ENCODE results near the gene UNC13C. TPM values are rescaled to one million over a fixed set of nuclear protein-coding genes. Genes with fewer than 3 reads are reported as not detected.

The UNC13C gene
- total and polyA plus RNA-seq, 9 donors, result 2.0 to 5.7 (median 3.5) TPM

- Histone ChIP-seq H3K36me3 (ENCODE audit: control insufficient read depth, insufficient read depth, low read length) (no peaks in the 10 kb centered on the region), H3K27ac (ENCODE audit: low read length) (no peak overlapping the region), H3K4me3 (ENCODE audit: low read length) (peak overlapping the region; percentile 39), H3K4me1 (ENCODE audit: control insufficient read depth, insufficient read depth, low read length) (peaks cover 6% of the 10 kb centered on the region), H3K9me3 (replicated peaks; ENCODE audit: control insufficient read depth, low read depth, low read length) (no peaks in the 10 kb centered on the region), H3K27me3 (ENCODE audit: control insufficient read depth, insufficient read depth, low read length) (peaks cover 5% of the 10 kb centered on the region)
- peak; percentile 25 for DNase-seq
- WGBS (ENCODE audit: insufficient coverage), result no CpG with 5 or more reads among the region's 4 CpGs
Measured at GRCh38 chr15:53979051-53979788, 979 bp downstream of the UNC13C start.

- no CpG with 5 or more reads among the region's 2 CpGs for WGBS (ENCODE audit: insufficient coverage)
- no peak overlapping the region for H3K27ac ChIP-seq (ENCODE audit: low read length)
- no peaks in the 10 kb centered on the region for H3K9me3 ChIP-seq (replicated peaks; ENCODE audit: control insufficient read depth, low read depth, low read length)
- peaks cover 5% of the 10 kb centered on the region for H3K27me3 ChIP-seq (ENCODE audit: control insufficient read depth, insufficient read depth, low read length)
- DNase-seq, result no peak
- H3K36me3 ChIP-seq (ENCODE audit: control insufficient read depth, insufficient read depth, low read length), result no peaks in the 10 kb centered on the region
- peaks cover 6% of the 10 kb centered on the region for H3K4me1 ChIP-seq (ENCODE audit: control insufficient read depth, insufficient read depth, low read length)
- H3K4me3 ChIP-seq (ENCODE audit: low read length), result no peak overlapping the region
Measured at GRCh38 chr15:53980021-53980420, 1.8 kb downstream of the UNC13C start.

- Histone ChIP-seq H3K9me3 (replicated peaks; ENCODE audit: control insufficient read depth, low read depth, low read length) (no peaks in the 10 kb centered on the region), H3K36me3 (ENCODE audit: control insufficient read depth, insufficient read depth, low read length) (no peaks in the 10 kb centered on the region), H3K4me1 (ENCODE audit: control insufficient read depth, insufficient read depth, low read length) (peaks cover 6% of the 10 kb centered on the region), H3K27me3 (ENCODE audit: control insufficient read depth, insufficient read depth, low read length) (peaks cover 5% of the 10 kb centered on the region), H3K4me3 (ENCODE audit: low read length) (no peak overlapping the region), H3K27ac (ENCODE audit: low read length) (no peak overlapping the region)
- 25% methylated on average over 1 of the region's 4 CpGs for WGBS (ENCODE audit: insufficient coverage)
- DNase-seq, result peak; percentile 29
Measured at GRCh38 chr15:53982071-53982680, 3.9 kb downstream of the UNC13C start.

- Histone ChIP-seq H3K36me3 (ENCODE audit: control insufficient read depth, insufficient read depth, low read length) (no peaks in the 10 kb centered on the region), H3K9me3 (replicated peaks; ENCODE audit: control insufficient read depth, low read depth, low read length) (no peaks in the 10 kb centered on the region), H3K27me3 (ENCODE audit: control insufficient read depth, insufficient read depth, low read length) (peaks cover 5% of the 10 kb centered on the region), H3K4me3 (ENCODE audit: low read length) (no peak overlapping the region), H3K4me1 (ENCODE audit: control insufficient read depth, insufficient read depth, low read length) (peaks cover 6% of the 10 kb centered on the region), H3K27ac (ENCODE audit: low read length) (no peak overlapping the region)
- DNase-seq, result no peak
- no CpG with 5 or more reads among the region's 1 CpG for WGBS (ENCODE audit: insufficient coverage)
Measured at GRCh38 chr15:53982876-53983275, 4.6 kb downstream of the UNC13C start.

- H3K4me3 ChIP-seq (ENCODE audit: low read length), result no peak overlapping the region
- H3K27me3 ChIP-seq (ENCODE audit: control insufficient read depth, insufficient read depth, low read length), result no peaks in the 10 kb centered on the region
- H3K4me1 ChIP-seq (ENCODE audit: control insufficient read depth, insufficient read depth, low read length), result no peaks in the 10 kb centered on the region
- WGBS (ENCODE audit: insufficient coverage), result no CpG with 5 or more reads among the region's 1 CpG
- no peaks in the 10 kb centered on the region for H3K36me3 ChIP-seq (ENCODE audit: control insufficient read depth, insufficient read depth, low read length)
- H3K27ac ChIP-seq (ENCODE audit: low read length), result no peak overlapping the region
- H3K9me3 ChIP-seq (replicated peaks; ENCODE audit: control insufficient read depth, low read depth, low read length), result no peaks in the 10 kb centered on the region
- DNase-seq, result peak; percentile 27
Measured at GRCh38 chr15:53984221-53984620, 6.0 kb downstream of the UNC13C start.

- no peaks in the 10 kb centered on the region for H3K36me3 ChIP-seq (ENCODE audit: control insufficient read depth, insufficient read depth, low read length)
- no peaks in the 10 kb centered on the region for H3K27me3 ChIP-seq (ENCODE audit: control insufficient read depth, insufficient read depth, low read length)
- DNase-seq, result no peak
- no peak overlapping the region for H3K27ac ChIP-seq (ENCODE audit: low read length)
- no CpG with 5 or more reads among the region's 4 CpGs for WGBS (ENCODE audit: insufficient coverage)
- H3K4me1 ChIP-seq (ENCODE audit: control insufficient read depth, insufficient read depth, low read length), result no peaks in the 10 kb centered on the region
- no peaks in the 10 kb centered on the region for H3K9me3 ChIP-seq (replicated peaks; ENCODE audit: control insufficient read depth, low read depth, low read length)
- H3K4me3 ChIP-seq (ENCODE audit: low read length), result no peak overlapping the region
Measured at GRCh38 chr15:53985562-53985961, 7.3 kb downstream of the UNC13C start.

- H3K9me3 ChIP-seq (replicated peaks; ENCODE audit: control insufficient read depth, low read depth, low read length), result peaks cover under 1% of the 10 kb centered on the region
- H3K4me1 ChIP-seq (ENCODE audit: control insufficient read depth, insufficient read depth, low read length), result no peaks in the 10 kb centered on the region
- no peaks in the 10 kb centered on the region for H3K27me3 ChIP-seq (ENCODE audit: control insufficient read depth, insufficient read depth, low read length)
- 50% methylated on average over 1 of the region's 2 CpGs for WGBS (ENCODE audit: insufficient coverage)
- H3K4me3 ChIP-seq (ENCODE audit: low read length), result no peak overlapping the region
- no peak overlapping the region for H3K27ac ChIP-seq (ENCODE audit: low read length)
- no peak for DNase-seq
- no peaks in the 10 kb centered on the region for H3K36me3 ChIP-seq (ENCODE audit: control insufficient read depth, insufficient read depth, low read length)
Measured at GRCh38 chr15:53987480-53987879, 9.2 kb downstream of the UNC13C start.

GRCh38 chr15:54007256-54007655 lies 29.0 kb downstream of the UNC13C start:
- no peak overlapping the region for H3K27ac ChIP-seq (ENCODE audit: low read length)
- no peak overlapping the region for H3K4me3 ChIP-seq (ENCODE audit: low read length)
- no CpG with 5 or more reads among the region's 2 CpGs for WGBS (ENCODE audit: insufficient coverage)
- DNase-seq, result no peak
- no peaks in the 10 kb centered on the region for H3K27me3 ChIP-seq (ENCODE audit: control insufficient read depth, insufficient read depth, low read length)
- H3K36me3 ChIP-seq (ENCODE audit: control insufficient read depth, insufficient read depth, low read length), result no peaks in the 10 kb centered on the region
- H3K4me1 ChIP-seq (ENCODE audit: control insufficient read depth, insufficient read depth, low read length), result no peaks in the 10 kb centered on the region
- H3K9me3 ChIP-seq (replicated peaks; ENCODE audit: control insufficient read depth, low read depth, low read length), result no peaks in the 10 kb centered on the region

- Histone ChIP-seq H3K36me3 (ENCODE audit: control insufficient read depth, insufficient read depth, low read length) (no peaks in the 10 kb centered on the region), H3K27ac (ENCODE audit: low read length) (no peak overlapping the region), H3K4me1 (ENCODE audit: control insufficient read depth, insufficient read depth, low read length) (no peaks in the 10 kb centered on the region), H3K9me3 (replicated peaks; ENCODE audit: control insufficient read depth, low read depth, low read length) (no peaks in the 10 kb centered on the region), H3K27me3 (ENCODE audit: control insufficient read depth, insufficient read depth, low read length) (no peaks in the 10 kb centered on the region), H3K4me3 (ENCODE audit: low read length) (no peak overlapping the region)
- WGBS (ENCODE audit: insufficient coverage), result no CpG with 5 or more reads among the region's 1 CpG
- DNase-seq, result no peak
Measured at GRCh38 chr15:54011656-54012055, 33.4 kb downstream of the UNC13C start.

- Histone ChIP-seq H3K4me1 (ENCODE audit: control insufficient read depth, insufficient read depth, low read length) (no peaks in the 10 kb centered on the region), H3K9me3 (replicated peaks; ENCODE audit: control insufficient read depth, low read depth, low read length) (no peaks in the 10 kb centered on the region), H3K27me3 (ENCODE audit: control insufficient read depth, insufficient read depth, low read length) (no peaks in the 10 kb centered on the region), H3K4me3 (ENCODE audit: low read length) (no peak overlapping the region), H3K36me3 (ENCODE audit: control insufficient read depth, insufficient read depth, low read length) (no peaks in the 10 kb centered on the region), H3K27ac (ENCODE audit: low read length) (no peak overlapping the region)
- WGBS (ENCODE audit: insufficient coverage), result 71% methylated on average over 3 of the region's 4 CpGs
- peak; percentile 41 for DNase-seq
Measured at GRCh38 chr15:54014067-54014655, 35.9 kb downstream of the UNC13C start.

Data from muscle of leg (tissue), 11 donors.